Posterior vena cava (tissue), 2 donors: Measurements from ENCODE around the gene PSMB11. TPM values are rescaled to one million over a fixed set of nuclear protein-coding genes. Genes with fewer than 3 reads are reported as not detected.

Experiments
- DNase-seq: peaks from one replicate; pipeline ENCODE4 v3.0.0-alpha.2; 2020; ENCODE audit warnings: low spot score
- intact Hi-C, 2 donors: fragments of 100-400 bp; cut with DNase I; formaldehyde crosslinking; loops; one replicate each; pipeline versions ENCODE4 v1.14.1 to v1.14.2; 2022 to 2023
- total RNA-seq, 2 donors: library from RNA; stranded (reverse); fragmentation: NEBNext Ultra II Directional; extraction: Animal tissue kit (Norgen Biotek cat#: 25700); gene quantifications; one replicate each; pipeline ENCODE4 v1.2.1, GENCODE V29; 2021
- donor health status: DM: yes; HTN: yes; CAD: no.
- donor health status: DM: yes; HTN: yes; CAD: no.

Gene PSMB11
- total RNA-seq, 2 donors from 2014 or later = not detected

- intact Hi-C loops = no loop called here
- DNase-seq = no peak
These were observed 51.5 kb downstream of the PSMB11 start for GRCh38 chr14:23093526-23093925.

Other genes with a start within 250 kb of the PSMB11 start
- 10 to 100 TPM; 11.4 to 17.5 TPM for gene SLC7A7, start 226.8 kb upstream of the PSMB11 start, total RNA-seq
- 10 to 100 TPM; 58.5 to 58.9 TPM for gene MRPL52, start 212.3 kb upstream of the PSMB11 start, total RNA-seq
- gene MMP14, start 205.6 kb upstream of the PSMB11 start, total RNA-seq = 100 to 1,000 TPM; 229 to 234 TPM
- gene LRP10, start 170.5 kb upstream of the PSMB11 start, total RNA-seq = 100 to 1,000 TPM; 129 to 139 TPM
- gene REM2, start 159.0 kb upstream of the PSMB11 start, total RNA-seq = under 1 TPM; 0.23 to 0.43 TPM
- 10 to 100 TPM; 53.8 to 62.2 TPM for gene RBM23, start 123.1 kb upstream of the PSMB11 start, total RNA-seq
- gene PRMT5, start 112.8 kb upstream of the PSMB11 start, total RNA-seq = 10 to 100 TPM; 44.9 to 45.9 TPM
- gene HAUS4, start 85.1 kb upstream of the PSMB11 start, total RNA-seq = 10 to 100 TPM; 18.0 to 29.2 TPM
- gene AJUBA, start 59.7 kb upstream of the PSMB11 start, total RNA-seq = 1 to 10 TPM; 5.1 to 6.4 TPM
- 1 to 10 TPM; 3.8 to 5.7 TPM for gene C14orf93, start 32.1 kb upstream of the PSMB11 start, total RNA-seq
- gene PSMB5, start 7.3 kb upstream of the PSMB11 start, total RNA-seq = 10 to 100 TPM; 71.5 to 78.8 TPM
- 1 to 10 TPM; 1.8 to 2.9 TPM for gene CDH24, start 15.3 kb downstream of the PSMB11 start, total RNA-seq
- 100 to 1,000 TPM in 1 of 2 donors, 10 to 100 TPM in 1; 85.9 to 112 TPM for gene ACIN1, start 52.9 kb downstream of the PSMB11 start, total RNA-seq
- gene C14orf119, start 53.3 kb downstream of the PSMB11 start, total RNA-seq = 10 to 100 TPM; 35.2 to 38.7 TPM
- gene CIROP, start 62.8 kb downstream of the PSMB11 start, total RNA-seq = not detected
- gene CEBPE, start 77.0 kb downstream of the PSMB11 start, total RNA-seq = under 1 TPM in 1 of 2 donors, not detected in 1; 0.19 TPM
- 10 to 100 TPM; 17.4 to 31.0 TPM for gene SLC7A8, start 141.4 kb downstream of the PSMB11 start, total RNA-seq
- not detected for gene RNF212B, start 195.7 kb downstream of the PSMB11 start, total RNA-seq
- 1 to 10 TPM; 4.9 to 5.2 TPM for gene HOMEZ, start 243.9 kb downstream of the PSMB11 start, total RNA-seq